GM12878 (cell line): ENCODE measurements around the gene AKNA. TPM values are rescaled to one million over a fixed set of nuclear protein-coding genes. Genes with fewer than 3 reads are reported as not detected.

Experiments
- ATAC-seq: fragments of 200-7000 bp; cut with Tn5 transposase; 3 replicates; pipeline ENCODE4 v1.9.1; 2020; ENCODE audit warnings: mild to moderate bottlenecking, moderate library complexity
- BruUV-seq: library from RNA; stranded (reverse); fragments of 400-500 nt; replicated peaks from 2 replicates; lab custom pipeline; 2021; lab: Mats Ljungman, UMichigan
- CTCF ChIA-PET: fragments of 300-600 bp; sonication (Branson Sonifier 250); formaldehyde crosslinking; extraction: SDS; loops from one replicate; lab custom pipeline; 2021; ENCODE audit warnings: inconsistent platforms; lab: Yijun Ruan, JAX
- POLR2A ChIA-PET: fragments of 350-600 bp; formaldehyde crosslinking; extraction: SDS; loops from one replicate; lab custom pipeline; 2021; ENCODE audit warnings: inconsistent platforms; lab: Charles Lee
- RAD21 ChIA-PET: fragments of 300-600 bp; sonication (Branson Sonifier 250); formaldehyde crosslinking; loops from one replicate; lab custom pipeline; 2023; ENCODE audit warnings: antibody characterized with exemption; ENCODE audit not compliant: unreplicated experiment; lab: Charles Lee
- SMC1A ChIA-PET: fragments of 300-600 bp; sonication (Branson Sonifier 250); formaldehyde crosslinking; loops from one replicate; lab custom pipeline; 2023; ENCODE audit not compliant: unreplicated experiment, uncharacterized antibody; lab: Charles Lee
- DNase-seq: peaks from one replicate; pipeline ENCODE4 v3.0.0-alpha.2; 2011; ENCODE audit warnings: low read depth, low spot score
- FAIRE-seq: peaks from 3 replicates; lab custom pipeline; 2011; peaks lifted over from hg19 to GRCh38; lab: Jason Lieb, UNC
- H2AFZ ChIP-seq: 2 replicates; pipeline ENCODE4 v1.6.0; 2011; ENCODE audit warnings: low read depth, low read length, control low read depth; ENCODE audit not compliant: control insufficient read depth
- H3K27ac ChIP-seq: 2 replicates; pipeline ENCODE4 v1.5.1; 2011; ENCODE audit warnings: control low read depth; ENCODE audit not compliant: control insufficient read depth, insufficient read depth
- H3K27me3 ChIP-seq, 2 experiments: replicated peaks in 1 of 2; 2 replicates each; pipeline versions ENCODE4 v1.6.0 to v1.6.1; 2011; ENCODE audit warnings: low read length in 1 of 2; ENCODE audit not compliant: control insufficient read depth in 2 of 2, insufficient read depth in 2 of 2
- H3K36me3 ChIP-seq, 2 experiments: 2 replicates each; pipeline ENCODE4 v1.5.1; 2011; ENCODE audit warnings: low read length in 1 of 2; ENCODE audit not compliant: control insufficient read depth in 2 of 2, insufficient read depth in 2 of 2
- H3K4me1 ChIP-seq: 2 replicates; pipeline ENCODE4 v1.6.1; 2011; ENCODE audit warnings: mild to moderate bottlenecking, low read length, moderate library complexity, mixed read lengths; ENCODE audit not compliant: control insufficient read depth, insufficient read depth
- H3K4me2 ChIP-seq: 2 replicates; pipeline ENCODE4 v1.6.0; 2011; ENCODE audit warnings: control low read depth; ENCODE audit not compliant: control insufficient read depth, insufficient read depth
- H3K4me3 ChIP-seq: fragments of 200-600 bp; sonication (generic); 2 replicates; pipeline ENCODE4 v1.5.1; 2016
- H3K79me2 ChIP-seq: 2 replicates; pipeline ENCODE4 v1.6.0; 2011; ENCODE audit warnings: low read length; ENCODE audit not compliant: control insufficient read depth, insufficient read depth
- H3K9ac ChIP-seq: 2 replicates; pipeline ENCODE4 v1.8.0; 2011; ENCODE audit warnings: low read length, control low read depth, mixed read lengths; ENCODE audit not compliant: control insufficient read depth, insufficient read depth
- H3K9me3 ChIP-seq: replicated peaks from 3 replicates; pipeline ENCODE4 v1.5.1; 2011; ENCODE audit warnings: mild to moderate bottlenecking, low read length; ENCODE audit not compliant: control insufficient read depth, insufficient read depth
- H4K20me1 ChIP-seq: 2 replicates; pipeline ENCODE4 v1.6.0; 2011; ENCODE audit not compliant: control insufficient read depth, insufficient read depth
- BHLHE40 ChIP-seq, 2 experiments: fragments of 450-650 bp in 1 of 2; IDR thresholded peaks; 2 replicates each; pipeline ENCODE4 v1.6.1; 2011 to 2017; ENCODE audit warnings: low read depth in 2 of 2, borderline replicate concordance in 1 of 2, improper control_type of control experiment in 1 of 2, low read length in 1 of 2, mild to moderate bottlenecking in 1 of 2
- ZBTB11 ChIP-seq: fragments of 450-650 bp; formaldehyde crosslinking; IDR thresholded peaks from 2 replicates; pipeline ENCODE4 v1.5.0; 2022; ENCODE audit warnings: mild to moderate bottlenecking, missing genetic modification characterization
- WGBS: methylation state at CpG from one replicate; pipeline ENCODE4 v1.1.6; 2016; ENCODE audit warnings: low lambda C conversion rate; ENCODE audit not compliant: insufficient replicate concordance, insufficient coverage; ENCODE audit errors: missing lambda C conversion rate; 5-methylcytosine and 5-hydroxymethylcytosine counted together
- in situ Hi-C: fragments of 300-500 bp; cut with MboI; formaldehyde crosslinking; loops from 9 replicates; pipeline ENCODE4 v1.14.3; 2018; ENCODE audit warnings: mixed read lengths
- intact Hi-C: fragments of 100-400 bp; cut with micrococcal nuclease; formaldehyde crosslinking; loops from one replicate; pipeline ENCODE4 v1.14.2; 2022; ENCODE audit not compliant: unreplicated experiment
- polyA plus RNA-seq, 11 experiments: library from polyadenylated mRNA; depleted of rRNA in 4 of 11; unstranded in 6 of 11; stranded (reverse) in 5 of 11; fragments of >200 nt; fragmentation: Nextera tagmentation in 4 of 11; fragmentation: Illumina TruSeq in 1 of 11; extraction: Ambion mirVana in 4 of 11; extraction: Trizol in 1 of 11; gene quantifications; 1 replicate in 1 of 11; 2 replicates in 10 of 11; pipeline versions ENCODE4 v1.2.1 to v1.2.3, GENCODE V29; 2011 to 2016; ENCODE audit warnings: inconsistent platforms in 2 of 11, missing spikeins in 2 of 11, low read depth in 1 of 11
- total RNA-seq, 4 experiments: library from RNA; depleted of rRNA in 3 of 4; stranded (reverse); fragments of >200 nt in 3 of 4; fragmentation: Illumina TruSeq in 1 of 4; extraction: Trizol in 1 of 4; gene quantifications; 2 replicates each; pipeline versions ENCODE4 v1.2.1 to v1.2.3, GENCODE V29; 2013 to 2021

The AKNA gene
- total and polyA plus RNA-seq, 10 of the 15 experiments (the other 5 are each of a cell fraction or from before 2014, with no cell fraction given): 1.6 to 132 (median 35.3) TPM

- H3K36me3 ChIP-seq: peaks cover 52 to 53% of the 10 kb centered on the region in 2 experiments
- FAIRE-seq: no peak
- ATAC-seq: no peak
- WGBS: 65% methylated on average over 9 of the region's 9 CpGs
- no peak for DNase-seq
- intact Hi-C loops (no loop called here), in situ Hi-C loops (no loop called here)
- no peak overlapping the region for H3K4me2 ChIP-seq
- peaks cover 63% of the 10 kb centered on the region for H3K79me2 ChIP-seq
- no peak overlapping the region for H2AFZ ChIP-seq
- ChIA-PET RAD21 (interaction anchor here (1.0 kb wide), 1 partner anchor 11 kb away, joined by 10 read pairs; no protein-coding TSS in a partner anchor), POLR2A (interaction anchor here (0.6 kb wide), 1 partner anchor 129 kb away, joined by 3 read pairs; no protein-coding TSS in a partner anchor), SMC1A (interaction anchor here (13.9 kb wide), 1 partner anchor 12 kb away, joined by 327 read pairs; the partner anchor contains the start of gene AKNA), CTCF (interaction anchor here (3.7 kb wide), 1 partner anchor 15 kb away, joined by 29 read pairs; no protein-coding TSS in a partner anchor)
- no peaks in the 10 kb centered on the region for H3K9me3 ChIP-seq
- H3K4me1 ChIP-seq: peaks cover 46% of the 10 kb centered on the region
- no peaks in the 10 kb centered on the region for H3K27me3 ChIP-seq
- H3K9ac ChIP-seq: no peak overlapping the region
- H3K27ac ChIP-seq: 0 out of 2 replicates have a peak overlapping the region, but pooled peaks have one; percentile 2
- no peak for TF ChIP-seq ZBTB11
- TF ChIP-seq BHLHE40 (IDR thresholded peaks at IDR 0.05; ENCODE audit: borderline replicate concordance in 1 of 2, low read depth in 2 of 2, low read length in 1 of 2): 0 out of 4 replicates have a peak, but pooled peaks of 1 of the 2 experiments have one; percentile 6
- H3K4me3 ChIP-seq: no peak overlapping the region
- H4K20me1 ChIP-seq: peaks cover 6% of the 10 kb centered on the region
- no TSS peak for BruUV-seq
Measured at GRCh38 chr9:114374936-114375335, 12.8 kb downstream of the AKNA start.
